ENCODE measurements around the gene STRN4.

- TF ChIP-seq CTCF (IDR thresholded peaks at IDR 0.05) (no peak), POLR2A (IDR thresholded peaks at IDR 0.05) (no peak)
Measured at GRCh38 chr19:46736531-46737297, 9.5 kb downstream of the STRN4 start.
